HepG2 (cell line): ENCODE results near the gene A1CF. TPM values are rescaled to one million over a fixed set of nuclear protein-coding genes. Genes with fewer than 3 reads are reported as not detected.

Source experiments
- ATAC-seq: fragments of 200-7000 bp; cut with Tn5 transposase; 3 replicates; pipeline ENCODE4 v1.9.1; 2020; ENCODE audit warnings: mild to moderate bottlenecking, moderate library complexity
- Bru-seq: library from RNA; stranded (reverse); fragments of 400-500 nt; gene quantifications from one replicate; lab custom pipeline; 2021; lab: Mats Ljungman, UMichigan
- BruChase-seq, 2 experiments: library from RNA; stranded (reverse); fragments of 400-500 nt; gene quantifications; one replicate each; lab custom pipeline; 2021; lab: Mats Ljungman, UMichigan
- BruUV-seq: library from RNA; stranded (reverse); fragments of 400-500 nt; replicated peaks from 2 replicates; lab custom pipeline; 2021; lab: Mats Ljungman, UMichigan
- CTCF ChIA-PET: fragments of 300-600 bp; formaldehyde crosslinking; extraction: SDS; loops from one replicate; lab custom pipeline; 2021; ENCODE audit warnings: low total read pairs, inconsistent platforms, low intra/inter-chr PET ratio; lab: Yijun Ruan, JAX
- POLR2A ChIA-PET: fragments of 350-600 bp; sonication (Branson Sonifier 250); formaldehyde crosslinking; loops from one replicate; lab custom pipeline; 2020; ENCODE audit warnings: antibody characterized with exemption, inconsistent platforms; lab: Yijun Ruan, JAX
- DNase-seq: peaks from one replicate; pipeline ENCODE4 v3.0.0-alpha.2; 2015; ENCODE audit warnings: low spot score
- FAIRE-seq: peaks from 3 replicates; lab custom pipeline; 2011; peaks lifted over from hg19 to GRCh38; lab: Jason Lieb, UNC
- H2AFZ ChIP-seq: one replicate; pipeline ENCODE4 v1.6.1; 2011; ENCODE audit warnings: low read length, inconsistent platforms
- H3K27ac ChIP-seq: fragments of 300-600 bp; 3 replicates; pipeline ENCODE4 v1.8.0; 2011; ENCODE audit warnings: mixed run types, mild to moderate bottlenecking, mixed read lengths, low read length, inconsistent platforms; ENCODE audit not compliant: insufficient read depth; ENCODE audit errors: extremely low read length
- H3K27me3 ChIP-seq, 2 experiments: fragments of 200-600 bp in 1 of 2; 2 replicates in 1 of 2; 3 replicates in 1 of 2; pipeline versions ENCODE4 v1.6.0 to v1.8.0; 2011; ENCODE audit warnings: low read length in 2 of 2, mild to moderate bottlenecking in 2 of 2, moderate library complexity in 2 of 2, inconsistent platforms in 1 of 2; ENCODE audit not compliant: insufficient read depth in 2 of 2, control insufficient read depth in 1 of 2
- H3K36me3 ChIP-seq, 2 experiments: fragments of 200-600 bp in 1 of 2; replicated peaks in 1 of 2; 2 replicates in 1 of 2; 3 replicates in 1 of 2; pipeline versions ENCODE4 v1.5.1 to v1.8.0; 2011; ENCODE audit warnings: low read length in 2 of 2, inconsistent platforms in 1 of 2; ENCODE audit not compliant: insufficient read depth in 2 of 2, control insufficient read depth in 1 of 2
- H3K4me1 ChIP-seq: 2 replicates; pipeline ENCODE4 v1.5.1; 2012; ENCODE audit warnings: low read length, inconsistent platforms; ENCODE audit not compliant: insufficient read depth
- H3K4me2 ChIP-seq: 2 replicates; pipeline ENCODE4 v1.6.0; 2011; ENCODE audit warnings: low read depth, low read length, inconsistent platforms
- H3K4me3 ChIP-seq, 3 experiments: fragments of 200-600 bp in 1 of 3; sonication (generic), shearing (Covaris generic) in 1 of 3; replicated peaks in 1 of 3; 2 replicates each; pipeline ENCODE4 v1.5.1; 2011 to 2016; ENCODE audit warnings: low read length in 3 of 3, inconsistent platforms in 2 of 3, low read depth in 2 of 3, mild to moderate bottlenecking in 2 of 3, control low read depth in 1 of 3, mixed read lengths in 1 of 3; ENCODE audit not compliant: insufficient read depth in 1 of 3
- H3K79me2 ChIP-seq: one replicate; pipeline ENCODE4 v1.6.1; 2011; ENCODE audit warnings: low read length, inconsistent platforms; ENCODE audit not compliant: insufficient read depth
- H3K9ac ChIP-seq: 2 replicates; pipeline ENCODE4 v1.6.0; 2011; ENCODE audit warnings: mild to moderate bottlenecking, low read depth, low read length, inconsistent platforms; ENCODE audit not compliant: insufficient read depth
- H3K9me3 ChIP-seq: 2 replicates; pipeline ENCODE4 v1.5.1; 2012; ENCODE audit warnings: mild to moderate bottlenecking, low read length
- H4K20me1 ChIP-seq: 2 replicates; pipeline ENCODE4 v1.6.0; 2011; ENCODE audit warnings: inconsistent platforms, mild to moderate bottlenecking, low read length, moderate library complexity; ENCODE audit not compliant: insufficient read depth
- EP300 ChIP-seq, 3 experiments: sonication (generic) in 1 of 3; formaldehyde crosslinking in 1 of 3; IDR thresholded peaks; 2 replicates each; pipeline versions ENCODE4 v1.5.1 to v1.6.1; 2011 to 2020; ENCODE audit warnings: low read depth in 2 of 3, low read length in 2 of 3, borderline replicate concordance in 1 of 3, improper control_type of control experiment in 1 of 3, mild to moderate bottlenecking in 1 of 3, missing genetic modification reagents in 1 of 3, moderate library complexity in 1 of 3
- HNF1B ChIP-seq: sonication (generic); formaldehyde crosslinking; IDR thresholded peaks from 2 replicates; pipeline ENCODE4 v1.5.1; 2020; ENCODE audit warnings: mild to moderate bottlenecking, moderate library complexity, missing genetic modification reagents
- MTA3 ChIP-seq: sonication (generic); formaldehyde crosslinking; IDR thresholded peaks from 2 replicates; pipeline ENCODE4 v1.4.0; 2020; ENCODE audit warnings: missing genetic modification reagents
- NFAT5 ChIP-seq: sonication (generic); formaldehyde crosslinking; IDR thresholded peaks from 2 replicates; pipeline ENCODE4 v1.4.0; 2020; ENCODE audit warnings: missing genetic modification reagents
- NFYB ChIP-seq: sonication (generic); formaldehyde crosslinking; IDR thresholded peaks from 2 replicates; pipeline ENCODE4 v1.4.0; 2020; ENCODE audit warnings: missing genetic modification reagents
- SOX6 ChIP-seq, 2 experiments: fragments of 450-650 bp in 1 of 2; sonication (generic) in 1 of 2; formaldehyde crosslinking in 1 of 2; IDR thresholded peaks; 2 replicates each; pipeline versions ENCODE4 v1.4.0 to v1.6.1; 2017 to 2020; ENCODE audit warnings: antibody characterized with exemption in 1 of 2, mild to moderate bottlenecking in 1 of 2, missing genetic modification reagents in 1 of 2
- TAF1 ChIP-seq: sonication (generic); formaldehyde crosslinking; IDR thresholded peaks from 2 replicates; pipeline ENCODE4 v1.4.0; 2020; ENCODE audit warnings: missing genetic modification reagents
- ZNF619 ChIP-seq: sonication (generic); formaldehyde crosslinking; IDR thresholded peaks from 2 replicates; pipeline ENCODE4 v1.4.0; 2020; ENCODE audit warnings: mild to moderate bottlenecking, missing genetic modification reagents
- WGBS: methylation state at CpG from one replicate; pipeline ENCODE4 v1.1.6; 2017; ENCODE audit warnings: low lambda C conversion rate; 5-methylcytosine and 5-hydroxymethylcytosine counted together
- in situ Hi-C: cut with HindIII; loops from 2 replicates; pipeline ENCODE4 v1.10.0; 2017; ENCODE audit warnings: low pct_unique_long_range_greater_than_20kb; ENCODE audit not compliant: extremely low pct_ligation_motif_present
- intact Hi-C: fragments of 100-400 bp; cut with micrococcal nuclease; formaldehyde crosslinking; loops from one replicate; pipeline ENCODE4 v1.10.0; 2022; ENCODE audit not compliant: unreplicated experiment
- long read RNA-seq, 2 experiments: library from RNA in 1 of 2; library from polyadenylated mRNA in 1 of 2; stranded (forward) in 1 of 2; unstranded in 1 of 2; transcript quantifications; one replicate each; pipeline ENCODE4 v2.0.0, GENCODE V29; 2019 to 2022
- polyA minus RNA-seq, 3 experiments: library from RNA; depleted of rRNA, polyadenylated mRNA; stranded (reverse); fragments of >200 nt; gene quantifications; 2 replicates each; pipeline ENCODE4 v1.2.3, GENCODE V29; 2011; ENCODE audit warnings: low replicate concordance in 1 of 3
- polyA plus RNA-seq, 8 experiments: library from polyadenylated mRNA; depleted of rRNA in 3 of 8; stranded (reverse) in 7 of 8; unstranded in 1 of 8; fragments of >200 nt; fragmentation: Illumina TruSeq in 4 of 8; extraction: Trizol in 4 of 8; gene quantifications; 2 replicates each; pipeline versions ENCODE4 v1.2.1 to v1.2.3, GENCODE V29; 2011 to 2016; ENCODE audit warnings: low read depth in 4 of 8, missing spikeins in 1 of 8, mixed read lengths in 1 of 8; ENCODE audit not compliant: insufficient read depth in 1 of 8
- total RNA-seq, 5 experiments: library from RNA; depleted of rRNA; stranded (reverse); fragments of >200 nt; fragmentation: Illumina TruSeq; extraction: Trizol; gene quantifications; 2 replicates each; pipeline ENCODE4 v1.2.3, GENCODE V29; 2016; ENCODE audit warnings: low read depth in 1 of 5

Gene A1CF
- total RNA-seq (2016; rRNA removed; fragmentation: Illumina TruSeq; extraction: Trizol) (58.1 and 102 TPM in 2 replicates), polyA plus RNA-seq (2011; rRNA removed) (43.2 and 56.1 TPM in 2 replicates), polyA minus RNA-seq (2011; rRNA and poly(A)+ RNA removed; ENCODE audit: low replicate concordance) (84.3 TPM in 1 of 2 replicates, not detected in the other), Bru-seq, nascent RNA (percentile 91 among the genes with signal in this experiment), BruChase-seq, experiment 1, labeled RNA remaining after a 6-hour chase (percentile 85 among the genes with signal in this experiment), BruChase-seq, experiment 2, labeled RNA remaining after a 2-hour chase (percentile 81 among the genes with signal in this experiment)
- 11.3 and 11.5 TPM in 2 replicates for total RNA-seq (2016; cell fraction: cytosol; rRNA removed; fragmentation: Illumina TruSeq; extraction: Trizol; ENCODE audit: low read depth)
- total RNA-seq (2016; cell fraction: insoluble cytoplasmic fraction; rRNA removed; fragmentation: Illumina TruSeq; extraction: Trizol), result 57.5 and 103 TPM in 2 replicates
- total RNA-seq (2016; cell fraction: membrane; rRNA removed; fragmentation: Illumina TruSeq; extraction: Trizol), result 18.4 and 22.9 TPM in 2 replicates
- total RNA-seq (2016; cell fraction: nucleus; rRNA removed; fragmentation: Illumina TruSeq; extraction: Trizol), result 42.4 and 44.5 TPM in 2 replicates
- 40.9 and 43.6 TPM in 2 replicates for polyA plus RNA-seq (2011; cell fraction: cytosol; rRNA removed)
- 25.7 and 31.3 TPM in 2 replicates for polyA plus RNA-seq (2011; cell fraction: nucleus; rRNA removed)
- 35.0 and 53.6 TPM in 2 replicates for polyA plus RNA-seq (2012)
- 9.7 and 10.6 TPM in 2 replicates for polyA plus RNA-seq (2016; cell fraction: cytosol; fragmentation: Illumina TruSeq; extraction: Trizol; ENCODE audit: low read depth)
- polyA plus RNA-seq (2016; cell fraction: insoluble cytoplasmic fraction; fragmentation: Illumina TruSeq; extraction: Trizol; ENCODE audit: low read depth), result 77.8 and 79.0 TPM in 2 replicates
- 13.8 and 15.5 TPM in 2 replicates for polyA plus RNA-seq (2016; cell fraction: membrane; fragmentation: Illumina TruSeq; extraction: Trizol; ENCODE audit: low read depth)
- polyA plus RNA-seq (2016; cell fraction: nucleus; fragmentation: Illumina TruSeq; extraction: Trizol; ENCODE audit: insufficient read depth, low read depth), result 35.1 and 43.4 TPM in 2 replicates
- polyA minus RNA-seq (2011; cell fraction: cytosol; rRNA and poly(A)+ RNA removed), result 33.4 and 36.7 TPM in 2 replicates
- 28.6 and 40.7 TPM in 2 replicates for polyA minus RNA-seq (2011; cell fraction: nucleus; rRNA and poly(A)+ RNA removed)
- long read RNA-seq, experiment 1, full-length matches to known transcripts, result 16 of 66 reads
- long read RNA-seq, experiment 1, partial matches to known transcripts, result 20 of 66 reads
- long read RNA-seq, experiment 1, other reads (novel, unspliced or antisense), result 30 of 66 reads
- long read RNA-seq, experiment 2, full-length matches to known transcripts, result 12 of 64 reads
- long read RNA-seq, experiment 2, partial matches to known transcripts, result 16 of 64 reads
- long read RNA-seq, experiment 2, other reads (novel, unspliced or antisense), result 36 of 64 reads

- H3K36me3 ChIP-seq, result peaks cover 0 to 12% of the 10 kb centered on the region in 2 experiments; a peak in 1 of 5 replicates
- H2AFZ ChIP-seq, result peak within 1 kb of the TSS; percentile 74
- peak within 1 kb of the TSS; percentile 71 for H3K4me2 ChIP-seq
- H3K4me3 ChIP-seq, result peak within 1 kb of the TSS; percentile 74 to 85 (median 81)
- peak; percentile 49 for FAIRE-seq
- in situ Hi-C loops (no loop called here), intact Hi-C loops (loop anchor here (2.0 to 5.0 kb wide), 2 partner anchors 33 to 76 kb away; no protein-coding TSS in a partner anchor)
- H4K20me1 ChIP-seq, result peaks cover 3% of the 10 kb centered on the region; the same call in 1 of the 2 replicates
- POLR2A ChIA-PET, result interaction anchor here (1.1 kb wide), 1 partner anchor 146 kb away, joined by 3 read pairs; the partner anchor contains the start of gene ASAH2B
- peak; percentile 87 for ATAC-seq
- DNase-seq, result peak; percentile 89
- CTCF ChIA-PET, result no interaction called here
- peaks cover 51% of the 10 kb centered on the region for H3K79me2 ChIP-seq
- peaks cover 44% of the 10 kb centered on the region for H3K4me1 ChIP-seq
- peak within 1 kb of the TSS; percentile 91 for H3K9ac ChIP-seq
- no peaks in the 10 kb centered on the region for H3K9me3 ChIP-seq
- WGBS, result 1% methylated on average over 7 of the region's 7 CpGs
- BruUV-seq, result TSS peak; percentile 79
- H3K27ac ChIP-seq, result peak within 1 kb of the TSS; percentile 95
- H3K27me3 ChIP-seq, result no peaks in the 10 kb centered on the region
- TF ChIP-seq TAF1, result peak; percentile 40; the same call in 1 of the 2 replicates
- TF ChIP-seq HNF1B, result peak; percentile 58; the same call in 1 of the 2 replicates
- no peak for TF ChIP-seq NFAT5
- no peak for TF ChIP-seq MTA3
- TF ChIP-seq ZNF619 (CRISPR knock-in tag), result no peak
- TF ChIP-seq SOX6 (IDR thresholded peaks at IDR 0.05), result no peak
- peak; percentile 39; the same call in 1 of the 2 replicates for TF ChIP-seq SOX6 (CRISPR knock-in tag; IDR thresholded peaks at IDR 0.05)
- peak in 1 of 2 experiments; percentile 69; a peak in 1 of 4 replicates for TF ChIP-seq EP300 (IDR thresholded peaks at IDR 0.05; ENCODE audit: low read depth in 2 of 2, low read length in 2 of 2)
- no peak for TF ChIP-seq EP300 (CRISPR knock-in tag; IDR thresholded peaks at IDR 0.05; ENCODE audit: borderline replicate concordance)
- TF ChIP-seq NFYB (CRISPR knock-in tag), result no peak
Observed at GRCh38 chr10:50885097-50885859, at the start of gene A1CF. Gene A1CF (minus strand): TSS chr10:50885627. CDS start chr10:50859940, 25,687 bp downstream.
